ENCODE data around the gene ZNF428.

DNA sequence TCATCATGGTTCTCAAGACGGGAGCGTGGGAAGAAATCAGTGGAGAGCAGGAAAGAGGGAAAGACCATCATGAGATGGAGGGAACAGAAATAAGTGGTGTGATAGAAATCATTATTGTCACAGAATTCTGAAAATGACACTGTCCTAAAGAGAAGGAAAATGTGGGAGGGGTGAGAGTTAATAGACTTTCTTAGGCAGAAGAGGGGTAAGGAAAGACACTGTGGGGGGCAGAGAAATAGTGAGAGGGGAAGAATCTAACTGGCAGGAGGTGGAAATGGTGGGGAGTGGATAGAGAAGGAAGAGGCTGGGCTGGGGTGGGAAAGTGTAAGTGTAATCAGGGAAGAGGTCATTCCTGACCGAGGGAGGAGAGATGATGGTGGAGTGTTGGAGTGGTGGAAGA, 40.6 kb downstream of the ZNF428 start:
- TF ChIP-seq CTCF (IDR thresholded peaks at IDR 0.05; ENCODE audit: insufficient read depth, low read depth, low read length), result no peak
- no peak for TF ChIP-seq EZH2 (IDR thresholded peaks at IDR 0.05; ENCODE audit: insufficient read depth, low read length)

Measured in astrocyte (in vitro differentiated cells and primary cell).